ENCODE results near the gene AMDHD1. TPM values are rescaled to one million over a fixed set of nuclear protein-coding genes. Genes with fewer than 3 reads are reported as not detected.

The AMDHD1 gene
- total RNA-seq, 1 donor from 2014 or later = not detected

DNA sequence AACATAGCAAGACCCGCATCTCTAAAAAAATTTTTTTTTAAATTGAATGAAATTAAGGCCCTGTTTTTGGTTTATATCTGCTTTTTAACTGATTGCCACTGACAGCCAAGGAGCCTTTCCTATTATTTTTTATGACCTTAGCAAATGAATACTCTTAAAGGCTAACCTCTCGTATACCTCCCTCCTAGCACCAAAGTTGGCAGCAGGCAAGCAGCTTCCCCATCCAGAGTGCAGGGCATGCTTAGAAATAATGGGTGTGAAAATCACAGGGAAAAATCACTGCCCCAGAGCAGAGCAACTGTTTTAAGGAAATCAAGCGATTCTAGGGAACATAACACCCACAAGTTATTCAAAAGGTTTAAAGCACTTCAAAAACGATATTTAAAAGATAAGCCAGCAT is 32.4 kb downstream of the AMDHD1 start:
- no peak for DNase-seq (ENCODE audit: low read depth)

DNA sequence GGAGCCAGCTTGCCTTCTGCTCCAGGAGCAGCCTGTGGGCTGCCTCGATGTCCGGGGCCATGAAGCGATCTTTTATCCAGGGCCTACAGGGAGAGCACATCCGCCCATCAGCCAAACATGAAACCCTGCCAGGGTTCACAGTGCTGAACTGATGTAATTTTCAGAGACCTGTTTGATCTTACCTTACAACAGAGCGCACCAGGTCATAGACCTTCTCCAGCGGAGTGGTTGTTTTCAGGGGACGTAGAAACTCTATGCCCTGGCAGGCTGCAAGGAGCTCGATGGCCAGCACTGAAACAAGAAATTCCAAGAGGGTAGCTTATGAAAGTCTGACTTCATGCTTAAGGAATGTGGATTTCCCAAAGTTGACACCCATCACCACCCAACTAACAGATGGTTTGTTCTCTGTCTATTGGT is 33.3 kb downstream of the AMDHD1 start:
- Histone ChIP-seq H3K4me3 (ENCODE audit: low read depth, low read length) (no peak overlapping the region), H3K27me3 (ENCODE audit: control insufficient read depth, insufficient read depth, low read length) (no peaks in the 10 kb centered on the region), H3K36me3 (ENCODE audit: control insufficient read depth, insufficient read depth, low read length) (no peaks in the 10 kb centered on the region)
- peak; percentile 43 for DNase-seq (ENCODE audit: low read depth)
- FAIRE-seq = no peak
- TF ChIP-seq, protein P1, sequence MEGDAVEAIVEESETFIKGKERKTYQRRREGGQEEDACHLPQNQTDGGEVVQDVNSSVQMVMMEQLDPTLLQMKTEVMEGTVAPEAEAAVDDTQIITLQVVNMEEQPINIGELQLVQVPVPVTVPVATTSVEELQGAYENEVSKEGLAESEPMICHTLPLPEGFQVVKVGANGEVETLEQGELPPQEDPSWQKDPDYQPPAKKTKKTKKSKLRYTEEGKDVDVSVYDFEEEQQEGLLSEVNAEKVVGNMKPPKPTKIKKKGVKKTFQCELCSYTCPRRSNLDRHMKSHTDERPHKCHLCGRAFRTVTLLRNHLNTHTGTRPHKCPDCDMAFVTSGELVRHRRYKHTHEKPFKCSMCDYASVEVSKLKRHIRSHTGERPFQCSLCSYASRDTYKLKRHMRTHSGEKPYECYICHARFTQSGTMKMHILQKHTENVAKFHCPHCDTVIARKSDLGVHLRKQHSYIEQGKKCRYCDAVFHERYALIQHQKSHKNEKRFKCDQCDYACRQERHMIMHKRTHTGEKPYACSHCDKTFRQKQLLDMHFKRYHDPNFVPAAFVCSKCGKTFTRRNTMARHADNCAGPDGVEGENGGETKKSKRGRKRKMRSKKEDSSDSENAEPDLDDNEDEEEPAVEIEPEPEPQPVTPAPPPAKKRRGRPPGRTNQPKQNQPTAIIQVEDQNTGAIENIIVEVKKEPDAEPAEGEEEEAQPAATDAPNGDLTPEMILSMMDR (IDR thresholded peaks at IDR 0.05; ENCODE audit: insufficient read depth, low read length, severe bottlenecking) = no peak

More for the DNA sequence above, 32.4 kb downstream of the AMDHD1 start:
- no peaks in the 10 kb centered on the region for H3K36me3 ChIP-seq (ENCODE audit: control insufficient read depth, insufficient read depth, low read length)
- H3K4me3 ChIP-seq (ENCODE audit: low read depth, low read length) = no peak overlapping the region
- FAIRE-seq = no peak
- TF ChIP-seq, protein P1 (IDR thresholded peaks at IDR 0.05; ENCODE audit: insufficient read depth, low read length, severe bottlenecking) = no peak
- no peaks in the 10 kb centered on the region for H3K27me3 ChIP-seq (ENCODE audit: control insufficient read depth, insufficient read depth, low read length)

DNA sequence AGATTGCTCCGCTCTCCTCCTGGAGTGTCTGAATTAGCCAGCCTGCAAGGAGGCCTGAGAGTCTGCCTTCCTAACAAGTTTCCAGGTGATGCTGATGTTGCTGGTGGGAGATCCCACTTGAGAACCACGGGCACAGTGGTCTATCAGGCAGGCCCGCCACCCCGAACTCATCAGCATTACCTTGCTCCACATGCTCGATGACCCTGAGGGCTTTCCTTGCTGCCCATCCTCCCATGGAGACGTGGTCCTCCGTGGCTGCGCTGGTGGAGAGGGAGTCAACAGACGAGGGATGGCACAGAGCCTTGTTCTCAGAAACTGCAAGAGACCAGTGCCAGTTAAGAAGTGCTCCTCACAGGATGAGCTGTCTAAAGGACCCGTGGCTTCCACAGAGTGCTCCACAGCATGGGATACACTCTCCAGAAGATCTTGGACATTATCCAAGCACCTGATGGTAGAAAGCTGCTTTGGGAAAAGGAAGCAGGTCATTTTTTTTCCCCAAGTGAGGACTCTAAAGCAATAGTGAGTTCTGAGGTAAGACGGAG is 34.7 kb downstream of the AMDHD1 start:
- TF ChIP-seq, protein P1 (IDR thresholded peaks at IDR 0.05; ENCODE audit: insufficient read depth, low read length, severe bottlenecking) = no peak
- Histone ChIP-seq H3K36me3 (ENCODE audit: control insufficient read depth, insufficient read depth, low read length) (no peaks in the 10 kb centered on the region), H3K27me3 (ENCODE audit: control insufficient read depth, insufficient read depth, low read length) (no peaks in the 10 kb centered on the region), H3K4me3 (ENCODE audit: low read depth, low read length) (no peak overlapping the region)
- FAIRE-seq = no peak
- no peak for DNase-seq (ENCODE audit: low read depth)

DNA sequence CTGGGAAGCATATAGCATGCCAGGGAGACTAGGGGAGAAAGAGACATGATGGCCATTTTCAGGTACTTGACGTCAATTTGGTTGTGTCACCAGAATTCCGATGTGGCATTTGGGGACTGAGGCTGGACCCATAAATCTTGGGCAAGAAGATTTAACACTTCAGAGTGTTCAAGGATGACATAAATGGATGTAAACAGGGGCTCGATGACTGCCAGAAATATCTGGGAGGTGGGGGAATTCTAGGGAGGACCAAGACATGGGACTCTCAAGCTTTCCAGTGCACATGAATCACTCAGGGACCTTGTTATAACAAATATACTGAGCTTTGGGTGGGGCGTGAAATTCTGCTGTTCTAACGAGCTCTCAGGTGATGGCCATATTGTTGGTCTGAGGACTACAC is 35.2 kb downstream of the AMDHD1 start:
- Histone ChIP-seq H3K36me3 (ENCODE audit: control insufficient read depth, insufficient read depth, low read length) (no peaks in the 10 kb centered on the region), H3K27me3 (ENCODE audit: control insufficient read depth, insufficient read depth, low read length) (no peaks in the 10 kb centered on the region), H3K4me3 (ENCODE audit: low read depth, low read length) (no peak overlapping the region)
- TF ChIP-seq, protein P1 (IDR thresholded peaks at IDR 0.05; ENCODE audit: insufficient read depth, low read length, severe bottlenecking) = no peak
- FAIRE-seq (no peak), DNase-seq (ENCODE audit: low read depth) (no peak)

DNA sequence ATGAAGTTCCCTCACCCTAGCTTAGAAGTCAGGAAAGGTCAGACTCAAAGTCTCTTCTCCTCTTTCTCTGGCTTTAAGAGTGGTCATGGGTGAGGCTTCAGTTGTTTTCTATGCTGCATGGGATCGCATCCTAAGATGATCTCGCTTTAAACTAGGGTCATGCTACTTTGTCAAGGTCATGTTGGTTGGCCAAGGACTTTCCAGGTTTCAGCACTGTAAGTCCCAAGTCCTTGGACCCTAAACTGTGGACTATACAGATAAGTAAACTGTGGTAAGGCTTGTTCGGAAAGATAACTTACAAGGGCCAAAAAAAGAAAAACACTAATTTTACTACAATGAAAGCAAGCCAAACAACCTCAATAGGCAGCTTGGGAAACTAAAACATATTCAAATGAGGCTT is 35.6 kb downstream of the AMDHD1 start:
- Histone ChIP-seq H3K27me3 (ENCODE audit: control insufficient read depth, insufficient read depth, low read length) (no peaks in the 10 kb centered on the region), H3K4me3 (ENCODE audit: low read depth, low read length) (no peak overlapping the region), H3K36me3 (ENCODE audit: control insufficient read depth, insufficient read depth, low read length) (no peaks in the 10 kb centered on the region)
- FAIRE-seq = peak; percentile 18
- TF ChIP-seq, protein P1 (IDR thresholded peaks at IDR 0.05; ENCODE audit: insufficient read depth, low read length, severe bottlenecking) = no peak
- DNase-seq (ENCODE audit: low read depth) = no peak

DNA sequence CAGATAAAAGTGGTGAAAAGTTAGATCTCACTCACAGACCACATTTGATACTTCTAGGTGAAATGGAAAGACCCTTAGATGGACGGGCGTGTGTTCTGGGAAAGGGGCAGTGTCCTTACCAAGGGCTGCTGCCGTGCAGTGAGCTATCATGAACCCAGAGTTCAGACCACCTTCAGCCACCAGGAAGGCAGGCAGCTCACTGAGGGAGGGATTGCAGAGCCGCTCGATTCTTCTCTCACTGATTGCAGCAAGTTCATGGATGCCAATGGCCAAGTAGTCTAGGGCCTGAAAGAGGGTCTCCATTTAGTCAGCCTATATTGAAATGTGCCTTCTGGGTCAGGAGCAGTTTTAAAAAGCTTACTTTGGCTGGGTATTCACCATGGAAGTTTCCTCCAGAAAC is 37.3 kb downstream of the AMDHD1 start:
- no peak overlapping the region for H3K4me3 ChIP-seq (ENCODE audit: low read depth, low read length)
- no peak for DNase-seq (ENCODE audit: low read depth)
- TF ChIP-seq, protein P1 (IDR thresholded peaks at IDR 0.05; ENCODE audit: insufficient read depth, low read length, severe bottlenecking) = no peak
- FAIRE-seq = no peak
- H3K27me3 ChIP-seq (ENCODE audit: control insufficient read depth, insufficient read depth, low read length) = no peaks in the 10 kb centered on the region
- no peaks in the 10 kb centered on the region for H3K36me3 ChIP-seq (ENCODE audit: control insufficient read depth, insufficient read depth, low read length)

Measured in bronchial epithelial cell (primary cell).